Stimulated activated memory B cell treated with anti-CD40 and anti-IgM and Interleukin-4, amounts not matched to agents 10 μg/mL and 1 μg/mL and 100 μg/mL, for 72 hours (primary cell): Measurements from ENCODE around the gene CYP1B1.

ENCODE experiments used
- ATAC-seq: fragments of 150-1000 bp; cut with Tn5 transposase; 2 replicates; pipeline ENCODE4 v1.10.0; 2021
- H3K27ac Mint-ChIP-seq: one replicate; pipeline ENCODE4 v1.8.0; 2022; ENCODE audit warnings: mild to moderate bottlenecking, mixed read lengths
- H3K27me3 Mint-ChIP-seq: one replicate; pipeline ENCODE4 v1.8.0; 2022; ENCODE audit warnings: mixed read lengths
- H3K36me3 Mint-ChIP-seq: one replicate; pipeline ENCODE4 v1.8.0; 2022; ENCODE audit warnings: mixed read lengths
- H3K4me1 Mint-ChIP-seq: one replicate; pipeline ENCODE4 v1.8.0; 2022; ENCODE audit warnings: mixed read lengths
- H3K4me3 Mint-ChIP-seq: one replicate; pipeline ENCODE4 v1.8.0; 2022; ENCODE audit warnings: mild to moderate bottlenecking, moderate library complexity, mixed read lengths
- H3K9me3 Mint-ChIP-seq: one replicate; pipeline ENCODE4 v1.8.0; 2022; ENCODE audit warnings: mixed read lengths

CYP1B1 gene

DNA sequence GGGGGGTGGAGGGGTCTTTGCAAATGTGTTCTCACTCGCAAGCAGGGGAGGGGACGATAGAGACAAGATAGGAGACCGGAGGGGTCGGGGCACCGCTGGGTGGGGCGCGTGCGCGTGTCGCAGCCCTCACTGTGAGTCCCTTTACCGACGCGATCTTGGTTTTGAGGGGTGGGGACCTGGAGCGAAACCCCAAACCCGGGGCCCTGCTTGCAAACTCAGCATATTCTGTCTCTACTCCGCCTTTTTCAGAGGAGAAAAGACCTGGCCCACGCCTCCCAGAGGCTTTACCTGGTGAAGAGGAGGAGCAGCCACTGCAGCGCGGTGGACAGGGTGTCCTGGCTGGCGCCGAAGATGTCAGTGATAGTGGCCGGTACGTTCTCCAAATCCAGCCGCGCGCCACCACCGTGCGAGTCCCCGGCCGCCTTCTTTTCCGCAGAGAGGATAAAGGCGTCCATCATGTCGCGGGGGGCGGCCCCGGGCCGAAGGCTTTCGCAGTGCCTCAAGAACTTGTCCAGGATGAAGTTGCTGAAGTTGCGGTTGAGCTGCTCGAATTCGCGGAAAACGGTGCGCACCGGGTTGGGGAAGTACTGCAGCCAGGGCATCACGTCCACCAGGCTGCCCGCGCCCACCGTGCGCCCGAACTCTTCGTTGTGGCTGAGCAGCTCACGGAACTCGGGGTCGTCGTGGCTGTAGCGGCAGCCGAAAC, 1.7 kb downstream of the CYP1B1 start:
- H3K9me3 Mint-ChIP-seq: no peaks in the 10 kb centered on the region
- no peak for ATAC-seq
- H3K4me1 Mint-ChIP-seq: peaks cover 25% of the 10 kb centered on the region
- H3K27me3 Mint-ChIP-seq: peaks cover 50% of the 10 kb centered on the region
- no peaks in the 10 kb centered on the region for H3K36me3 Mint-ChIP-seq
- peak overlapping the region; percentile 59 for H3K4me3 Mint-ChIP-seq
- peak overlapping the region; percentile 53 for H3K27ac Mint-ChIP-seq

DNA sequence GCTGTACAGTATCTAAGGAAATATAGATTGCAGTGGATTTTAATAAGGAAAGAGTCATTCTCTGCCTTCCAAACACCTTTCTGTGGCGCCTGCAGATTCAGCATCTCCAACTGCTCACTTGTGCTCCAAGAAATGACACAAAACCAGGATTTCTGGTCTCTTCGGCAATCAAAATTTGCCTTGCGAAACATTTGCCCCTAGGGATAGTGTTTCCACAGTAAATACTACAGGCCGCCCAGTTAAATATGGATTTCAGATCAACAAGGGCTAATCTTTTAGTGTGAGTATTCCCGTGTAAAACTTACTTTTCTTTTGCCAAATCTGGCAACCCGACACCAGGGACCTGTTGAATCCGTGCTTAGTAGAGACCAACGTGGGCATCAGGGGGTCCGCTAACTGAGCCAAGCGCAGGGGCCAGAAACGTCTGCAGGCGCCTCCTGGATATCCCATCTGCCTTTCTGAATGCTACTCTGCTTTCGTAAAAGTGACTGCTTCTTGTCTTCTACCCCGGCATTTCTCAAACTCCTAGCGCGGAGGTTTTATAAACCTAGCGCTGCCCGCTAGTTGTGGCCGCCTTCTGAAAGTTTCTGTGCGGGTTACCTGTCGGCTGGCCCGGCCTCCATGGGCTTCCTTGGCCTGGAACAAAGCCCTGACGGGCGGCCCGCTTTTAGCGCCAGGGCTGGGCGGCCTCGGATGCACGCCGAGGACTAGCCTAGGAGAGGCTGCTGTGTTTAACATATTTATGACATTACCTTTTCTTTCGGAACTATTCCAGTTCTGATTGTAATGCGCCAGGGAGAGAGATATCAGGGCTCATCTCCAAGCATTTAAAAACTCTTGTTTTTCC, 2.5 kb downstream of the CYP1B1 start:
- H3K36me3 Mint-ChIP-seq: peaks cover 5% of the 10 kb centered on the region
- no peak for ATAC-seq

DNA sequence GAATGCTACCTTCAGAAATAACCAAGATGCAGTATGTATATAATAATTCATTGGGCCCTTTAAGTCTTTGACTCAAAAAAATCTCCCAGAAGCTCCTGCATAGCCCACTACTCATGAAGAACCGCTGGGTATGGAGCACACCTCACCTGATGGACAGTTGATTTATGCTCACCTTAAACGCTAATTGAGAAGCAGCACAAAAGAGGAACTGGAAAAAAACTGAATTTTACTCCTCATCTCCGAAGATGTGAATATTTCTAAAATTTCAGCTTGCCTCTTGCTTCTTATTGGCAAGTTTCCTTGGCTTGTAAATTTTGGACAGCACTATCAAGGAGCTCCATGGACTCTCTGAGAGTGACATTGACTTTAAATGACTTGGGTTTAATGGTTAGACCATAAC, 5.5 kb downstream of the CYP1B1 start:
- H3K27ac Mint-ChIP-seq: no peak overlapping the region
- H3K4me3 Mint-ChIP-seq: no peak overlapping the region
- peaks cover 11% of the 10 kb centered on the region for H3K4me1 Mint-ChIP-seq
- no peak for ATAC-seq
- no peaks in the 10 kb centered on the region for H3K9me3 Mint-ChIP-seq
- H3K27me3 Mint-ChIP-seq: peaks cover 27% of the 10 kb centered on the region
- peaks cover 5% of the 10 kb centered on the region for H3K36me3 Mint-ChIP-seq

More for the DNA sequence above, 2.5 kb downstream of the CYP1B1 start:
- H3K9me3 Mint-ChIP-seq: no peaks in the 10 kb centered on the region
- H3K4me3 Mint-ChIP-seq: peak overlapping the region; percentile 59
- peak overlapping the region; percentile 53 for H3K27ac Mint-ChIP-seq
- H3K27me3 Mint-ChIP-seq: peaks cover 50% of the 10 kb centered on the region
- H3K4me1 Mint-ChIP-seq: peaks cover 25% of the 10 kb centered on the region

DNA sequence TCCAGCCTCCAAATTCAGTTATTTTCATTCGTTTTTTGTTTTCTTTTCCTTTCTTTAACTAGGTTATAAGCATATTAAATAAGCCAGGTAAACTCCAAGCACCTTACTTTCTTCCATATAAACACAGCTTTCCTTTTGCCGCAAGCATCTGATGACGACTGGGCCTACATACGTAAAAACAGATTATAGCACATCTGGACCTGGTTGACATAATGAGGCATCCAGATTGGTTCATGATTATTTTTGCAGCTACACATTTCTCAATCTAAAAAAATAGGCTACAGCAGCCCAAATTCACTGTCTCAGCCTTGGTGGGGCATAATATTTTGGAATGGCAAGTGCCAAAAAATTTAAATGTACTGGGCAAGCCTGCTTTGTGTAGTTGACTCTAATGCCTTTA, 7.7 kb downstream of the CYP1B1 start:
- H3K27ac Mint-ChIP-seq: no peak overlapping the region
- no peaks in the 10 kb centered on the region for H3K4me1 Mint-ChIP-seq
- H3K4me3 Mint-ChIP-seq: no peak overlapping the region
- H3K36me3 Mint-ChIP-seq: peaks cover 5% of the 10 kb centered on the region
- peaks cover 7% of the 10 kb centered on the region for H3K27me3 Mint-ChIP-seq
- no peaks in the 10 kb centered on the region for H3K9me3 Mint-ChIP-seq
- no peak for ATAC-seq

DNA sequence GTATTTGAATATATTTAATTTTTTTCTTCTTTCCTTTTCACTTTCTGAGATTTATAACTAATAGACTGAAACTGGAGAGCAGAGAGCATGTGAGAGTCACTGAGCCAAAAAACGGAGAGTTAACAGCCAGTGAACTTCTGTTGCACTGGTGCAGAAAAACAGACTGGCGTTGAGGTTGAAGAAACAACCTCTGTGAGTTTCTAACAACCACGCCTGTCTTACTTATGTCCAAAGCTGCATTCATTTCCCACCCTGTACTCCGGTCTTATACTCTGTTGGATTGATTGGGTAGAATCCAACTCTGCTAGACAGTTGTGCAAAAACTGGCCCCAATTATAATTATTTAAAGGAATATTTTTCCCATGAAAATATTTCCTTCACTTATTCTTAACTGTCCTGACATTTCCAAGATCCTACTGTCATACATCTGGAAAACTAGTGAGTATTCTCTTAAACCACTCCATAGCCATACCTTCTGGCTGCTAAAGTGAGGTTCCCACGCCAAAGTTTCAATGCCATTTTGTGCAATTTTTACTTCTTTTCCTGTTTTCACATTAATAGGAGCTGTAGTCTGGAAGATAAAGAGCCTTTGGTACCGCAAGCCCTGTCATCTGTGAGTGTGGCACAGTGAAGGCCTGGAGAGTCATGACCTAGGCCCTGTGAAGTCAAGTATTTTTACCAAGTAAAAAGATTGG, 9.4 kb downstream of the CYP1B1 start:
- H3K27me3 Mint-ChIP-seq: no peaks in the 10 kb centered on the region
- H3K4me3 Mint-ChIP-seq: no peak overlapping the region
- no peak for ATAC-seq
- peaks cover 5% of the 10 kb centered on the region for H3K36me3 Mint-ChIP-seq
- H3K9me3 Mint-ChIP-seq: peaks cover 3% of the 10 kb centered on the region
- no peaks in the 10 kb centered on the region for H3K4me1 Mint-ChIP-seq
- H3K27ac Mint-ChIP-seq: no peak overlapping the region

DNA sequence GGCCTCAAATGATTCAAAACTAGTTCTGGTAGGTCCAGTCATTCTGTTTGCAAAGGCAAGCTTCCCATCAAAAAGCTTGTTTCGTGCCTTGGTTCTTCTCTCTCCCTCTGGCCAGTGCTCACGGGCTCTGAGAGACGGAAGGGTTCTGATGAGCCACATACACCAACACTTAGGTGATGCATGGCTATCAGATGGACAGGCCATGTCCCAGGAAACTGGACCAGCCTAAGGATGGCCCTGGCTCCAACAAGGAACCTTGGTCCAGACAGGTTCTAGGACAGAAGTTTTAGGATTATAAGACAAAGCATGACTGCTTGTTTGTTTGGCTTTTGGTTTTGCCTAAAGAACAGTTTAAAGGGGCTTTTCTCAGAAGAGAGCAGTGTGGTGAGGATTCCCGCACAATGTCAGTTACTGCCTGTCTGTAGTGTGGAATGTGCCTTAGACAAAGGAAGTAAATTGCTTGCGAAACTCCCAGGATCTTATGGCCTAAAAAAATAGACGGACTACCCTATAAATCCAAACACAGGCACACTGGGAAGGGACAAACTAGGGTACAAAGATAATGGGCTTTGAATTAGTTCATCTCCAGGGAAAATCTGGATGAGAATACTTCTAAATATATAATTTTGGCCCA, 10.3 kb downstream of the CYP1B1 start:
- no peaks in the 10 kb centered on the region for H3K4me1 Mint-ChIP-seq
- peaks cover 5% of the 10 kb centered on the region for H3K36me3 Mint-ChIP-seq
- H3K4me3 Mint-ChIP-seq: no peak overlapping the region
- ATAC-seq: no peak
- H3K9me3 Mint-ChIP-seq: peaks cover 3% of the 10 kb centered on the region
- H3K27me3 Mint-ChIP-seq: no peaks in the 10 kb centered on the region
- H3K27ac Mint-ChIP-seq: no peak overlapping the region

DNA sequence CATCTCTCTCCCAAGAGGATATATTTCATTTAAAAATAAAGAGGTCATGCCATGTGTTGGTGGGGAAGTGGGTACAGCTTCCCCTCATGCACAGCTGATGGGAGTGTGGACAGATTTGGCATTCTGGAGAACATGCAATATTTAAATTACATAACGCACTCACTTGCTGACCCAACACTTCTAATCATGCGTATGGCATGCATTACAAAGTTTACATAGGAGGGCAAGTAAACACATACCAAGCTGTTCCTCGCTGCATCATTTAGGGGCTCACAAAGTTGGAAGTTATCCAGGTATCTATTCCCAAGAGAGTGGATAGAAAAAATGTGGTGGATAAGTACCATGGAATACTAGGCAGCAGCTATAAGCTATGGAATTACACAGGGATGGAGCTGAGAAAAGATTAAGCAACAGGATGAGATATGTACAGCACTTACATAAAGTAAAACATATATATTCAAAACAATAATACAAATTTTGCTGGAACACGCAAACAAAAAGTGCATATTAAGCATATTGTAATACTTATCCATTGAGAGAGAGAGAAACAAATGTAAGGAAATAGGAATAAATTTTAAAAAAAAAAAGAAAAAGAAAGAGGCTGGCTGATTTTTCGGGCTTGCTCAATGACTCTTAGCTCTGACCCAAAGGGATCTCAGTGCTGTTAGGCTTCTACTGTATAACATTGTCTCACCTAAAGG, 11.0 kb downstream of the CYP1B1 start:
- no peak overlapping the region for H3K27ac Mint-ChIP-seq
- ATAC-seq: no peak
- no peaks in the 10 kb centered on the region for H3K4me1 Mint-ChIP-seq
- peaks cover 3% of the 10 kb centered on the region for H3K9me3 Mint-ChIP-seq
- H3K36me3 Mint-ChIP-seq: peaks cover 5% of the 10 kb centered on the region
- H3K27me3 Mint-ChIP-seq: no peaks in the 10 kb centered on the region
- no peak overlapping the region for H3K4me3 Mint-ChIP-seq

DNA sequence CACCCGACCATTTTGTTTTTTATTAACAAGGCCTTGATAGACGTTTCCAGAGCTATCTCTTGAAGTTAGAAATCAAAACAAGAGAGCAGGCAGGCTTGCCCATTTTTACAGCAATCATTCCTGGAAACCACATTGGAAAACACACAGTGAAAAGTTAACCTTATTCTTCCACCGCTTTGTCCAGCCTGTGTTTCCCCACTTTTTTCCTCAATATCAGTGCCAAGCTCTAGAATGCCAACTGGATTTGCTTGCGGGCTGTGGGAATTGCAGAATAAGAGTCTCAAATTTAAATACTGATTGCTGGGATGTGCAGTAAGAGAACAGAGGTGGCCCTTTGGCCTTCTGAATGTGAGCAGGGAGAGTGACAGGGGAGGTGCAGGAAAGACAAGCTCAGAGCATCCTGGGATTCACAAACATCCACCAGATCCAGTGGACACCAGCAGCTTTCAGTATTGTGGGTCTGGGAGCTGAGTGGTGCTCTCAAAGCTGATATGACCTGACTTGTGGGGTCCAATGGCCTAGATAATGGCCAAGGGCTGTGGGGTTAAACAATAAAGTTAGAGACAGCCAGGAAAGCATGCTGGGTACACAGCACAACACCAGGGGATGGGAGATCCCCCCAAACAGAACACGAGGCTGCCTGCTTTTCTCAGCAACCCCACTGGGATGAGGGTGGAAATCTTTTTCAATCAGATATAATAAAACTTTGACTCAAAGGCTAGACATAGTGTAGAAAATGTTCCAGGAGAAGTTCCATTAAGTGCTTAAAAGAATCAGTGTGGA, 15.5 kb downstream of the CYP1B1 start:
- Mint-ChIP-seq H3K36me3 (no peaks in the 10 kb centered on the region), H3K27ac (no peak overlapping the region), H3K4me1 (peaks cover 10% of the 10 kb centered on the region), H3K27me3 (peaks cover 8% of the 10 kb centered on the region), H3K9me3 (peaks cover 3% of the 10 kb centered on the region), H3K4me3 (no peak overlapping the region)
- ATAC-seq: no peak

DNA sequence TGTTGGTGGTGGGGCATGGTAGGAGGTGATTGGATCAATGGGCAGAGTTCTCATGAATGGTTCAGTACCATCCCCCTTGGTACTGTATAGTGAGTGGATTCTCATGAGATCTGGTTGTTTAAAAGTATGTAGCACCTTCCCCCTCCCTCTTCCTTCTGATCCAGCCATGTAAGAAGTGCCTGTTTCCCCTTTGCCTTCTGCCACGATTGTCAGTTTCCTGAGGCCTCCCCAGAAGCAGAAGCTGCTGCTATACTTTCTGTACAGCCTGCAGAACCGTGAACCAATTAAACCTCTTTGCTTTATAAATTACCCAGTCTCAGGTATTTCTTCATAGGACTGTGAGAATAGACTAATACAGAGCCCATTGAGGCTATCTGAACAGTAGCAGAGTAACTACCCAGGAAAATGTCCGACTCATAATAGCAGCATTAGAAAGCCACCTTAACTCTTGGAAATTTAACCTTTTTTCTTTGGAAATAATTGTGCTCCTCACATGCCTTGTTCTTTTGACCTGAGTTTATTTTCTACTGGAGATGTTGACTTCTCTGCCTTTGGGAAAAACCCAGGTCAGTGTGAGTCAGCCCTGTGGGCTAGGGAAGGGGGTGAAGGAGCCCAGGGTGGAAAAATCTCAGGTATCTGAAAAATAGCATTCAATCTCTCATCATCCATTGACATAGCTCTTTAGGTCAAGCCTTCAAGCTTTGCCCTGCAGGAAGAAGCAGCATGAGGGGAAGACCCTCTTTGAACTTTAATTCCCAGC, 18.1 kb downstream of the CYP1B1 start:
- H3K27ac Mint-ChIP-seq: no peak overlapping the region
- H3K4me3 Mint-ChIP-seq: no peak overlapping the region
- H3K9me3 Mint-ChIP-seq: peaks cover 3% of the 10 kb centered on the region
- H3K27me3 Mint-ChIP-seq: peaks cover 16% of the 10 kb centered on the region
- H3K4me1 Mint-ChIP-seq: peaks cover 10% of the 10 kb centered on the region
- no peaks in the 10 kb centered on the region for H3K36me3 Mint-ChIP-seq
- ATAC-seq: no peak

DNA sequence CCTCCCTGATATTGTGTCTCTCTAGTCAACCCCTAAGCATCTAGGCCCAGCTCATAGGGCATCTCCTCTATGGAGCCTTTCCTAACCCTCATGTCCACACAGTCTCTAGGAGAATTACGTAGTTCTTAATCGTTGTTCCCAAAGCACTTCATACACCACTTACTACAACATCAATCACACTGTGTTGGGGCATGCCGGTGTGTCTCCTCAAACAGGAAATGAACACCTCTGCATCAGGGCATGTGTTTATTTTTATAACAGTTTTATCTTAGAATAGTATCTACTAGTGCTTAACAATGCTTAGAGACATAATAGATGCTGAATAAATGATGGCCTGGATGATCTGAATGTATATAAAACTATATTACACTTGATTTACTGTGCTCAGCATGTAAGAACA, 19.7 kb downstream of the CYP1B1 start:
- ATAC-seq: no peak
- H3K36me3 Mint-ChIP-seq: no peaks in the 10 kb centered on the region
- H3K4me3 Mint-ChIP-seq: no peak overlapping the region
- no peaks in the 10 kb centered on the region for H3K9me3 Mint-ChIP-seq
- H3K27ac Mint-ChIP-seq: no peak overlapping the region
- peaks cover 16% of the 10 kb centered on the region for H3K27me3 Mint-ChIP-seq
- peaks cover 10% of the 10 kb centered on the region for H3K4me1 Mint-ChIP-seq

DNA sequence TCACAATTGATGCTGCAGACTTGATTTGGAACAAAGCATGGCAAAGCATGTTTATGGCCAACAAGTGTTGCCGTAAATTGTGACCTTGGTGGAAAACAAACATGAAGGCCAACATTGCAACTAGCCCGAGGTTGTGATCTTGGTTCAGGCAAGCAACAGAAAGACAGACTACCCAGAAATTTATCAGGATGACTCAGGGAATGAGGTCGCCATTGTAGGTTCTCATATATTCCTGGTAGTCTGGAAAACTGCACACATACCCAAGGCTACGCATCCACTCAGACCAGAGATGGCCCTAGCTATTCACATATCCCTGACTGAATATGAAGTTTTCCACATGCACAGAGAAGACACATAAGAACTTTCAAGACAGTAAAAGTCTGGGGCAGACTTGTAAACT, 30.1 kb downstream of the CYP1B1 start:
- Mint-ChIP-seq H3K36me3 (no peaks in the 10 kb centered on the region), H3K27me3 (peaks cover 36% of the 10 kb centered on the region), H3K4me1 (no peaks in the 10 kb centered on the region), H3K27ac (no peak overlapping the region), H3K9me3 (peaks cover 5% of the 10 kb centered on the region), H3K4me3 (no peak overlapping the region)
- ATAC-seq: no peak

DNA sequence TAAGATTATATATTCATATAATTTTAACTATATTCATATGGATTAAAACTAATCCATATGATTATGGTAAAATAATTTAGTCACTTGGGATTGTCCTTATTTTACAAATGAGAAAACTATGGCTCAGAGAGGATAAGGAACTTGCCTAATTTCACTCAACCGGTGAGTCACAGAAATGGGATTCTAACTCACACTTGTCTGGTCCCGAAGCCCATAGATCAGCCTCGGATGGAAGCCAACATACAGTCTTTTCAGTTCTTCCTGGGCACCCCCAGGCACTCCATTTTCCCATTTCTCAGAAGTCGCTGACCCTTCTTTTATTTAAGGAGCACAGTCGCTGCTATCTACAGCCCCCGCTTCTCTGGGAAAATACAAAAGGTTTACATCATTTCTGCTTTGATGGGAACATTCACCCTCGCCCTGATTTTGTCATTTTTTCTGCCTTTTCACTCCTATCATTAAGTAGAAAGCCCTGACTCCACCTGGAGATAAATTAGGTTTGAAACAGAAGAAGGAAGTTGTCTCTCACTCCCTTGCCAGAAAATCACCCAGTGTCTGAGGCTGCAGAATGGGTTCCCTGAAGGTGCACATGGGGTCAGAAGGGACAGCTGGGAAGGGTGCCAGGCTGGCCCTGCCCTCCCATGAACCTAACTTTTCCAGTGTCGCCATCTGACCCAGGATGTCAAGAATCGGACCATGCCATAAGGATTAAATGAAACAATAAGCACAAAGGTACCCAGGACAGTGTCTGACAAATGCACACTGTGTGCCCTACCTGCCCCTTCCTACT, 36.6 kb downstream of the CYP1B1 start:
- H3K27ac Mint-ChIP-seq: no peak overlapping the region
- H3K27me3 Mint-ChIP-seq: peaks cover 67% of the 10 kb centered on the region
- H3K36me3 Mint-ChIP-seq: no peaks in the 10 kb centered on the region
- peaks cover 5% of the 10 kb centered on the region for H3K9me3 Mint-ChIP-seq
- peaks cover 20% of the 10 kb centered on the region for H3K4me1 Mint-ChIP-seq
- no peak overlapping the region for H3K4me3 Mint-ChIP-seq
- no peak for ATAC-seq

DNA sequence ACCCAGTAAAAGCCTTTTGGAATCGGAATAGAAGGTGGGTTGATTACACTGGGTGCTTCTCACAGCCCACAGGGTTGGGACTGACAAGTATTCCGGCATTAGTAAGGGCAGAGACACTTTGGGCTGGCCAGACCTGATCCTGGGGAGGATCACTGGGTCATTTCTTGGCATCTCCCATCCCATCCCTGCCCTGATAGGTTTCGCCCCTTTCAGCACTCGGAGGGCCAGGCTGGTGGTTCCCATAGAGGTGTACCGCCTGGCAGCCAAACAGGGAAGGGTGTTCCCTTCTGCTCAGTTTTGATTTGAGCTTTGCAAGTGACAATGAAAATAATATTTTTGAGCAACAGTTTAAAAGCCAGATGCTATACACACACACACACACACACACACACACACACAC, 37.3 kb downstream of the CYP1B1 start:
- H3K4me1 Mint-ChIP-seq: peaks cover 20% of the 10 kb centered on the region
- peaks cover 61% of the 10 kb centered on the region for H3K27me3 Mint-ChIP-seq
- H3K27ac Mint-ChIP-seq: peak overlapping the region; percentile 83
- no peaks in the 10 kb centered on the region for H3K36me3 Mint-ChIP-seq
- peak overlapping the region; percentile 80 for H3K4me3 Mint-ChIP-seq
- ATAC-seq: no peak
- peaks cover 5% of the 10 kb centered on the region for H3K9me3 Mint-ChIP-seq
